ENCODE data around the gene PLAC8. TPM values are rescaled to one million over a fixed set of nuclear protein-coding genes. Genes with fewer than 3 reads are reported as not detected.
"Not testable (repeated sequence)": the region's sequence is repeated elsewhere in the genome, so short reads cannot be mapped to it uniquely, and the experiment has no call there.

Gene PLAC8
- total and polyA plus RNA-seq, 2 of the 8 experiments (the other 6 are each of a cell fraction or from before 2014, with no cell fraction given) = 0.98 to 1.1 TPM

- H2BK5ac ChIP-seq (ENCODE audit: low read depth, low read length); H3K79me1 ChIP-seq (ENCODE audit: low read depth, low read length); H3K9ac ChIP-seq (replicated peaks in 1 of 4; ENCODE audit: extremely low read depth in 1 of 4, low read depth in 3 of 4, low read length in 3 of 4); H3K36me3 ChIP-seq (ENCODE audit: control insufficient read depth in 2 of 4, insufficient read depth in 4 of 4, low read length in 3 of 4); H2BK120ac ChIP-seq (replicated peaks; ENCODE audit: low read depth, low read length); H4K20me1 ChIP-seq (replicated peaks in 1 of 2; ENCODE audit: control insufficient read depth in 1 of 2, insufficient read depth in 2 of 2, low read length in 2 of 2); H2BK15ac ChIP-seq (ENCODE audit: low read length); H3K4me2 ChIP-seq (ENCODE audit: insufficient read depth in 1 of 2, low read depth in 2 of 2, low read length in 2 of 2); H2AK5ac ChIP-seq (ENCODE audit: low read depth, low read length); H4K91ac ChIP-seq (replicated peaks; ENCODE audit: insufficient read length, low read length); H3K9me3 ChIP-seq (ENCODE audit: insufficient read depth in 2 of 2, low read depth in 1 of 2, low read length in 1 of 2); H3K23ac ChIP-seq (ENCODE audit: insufficient read length); H3K27ac ChIP-seq (ENCODE audit: low read depth, low read length); H4K5ac ChIP-seq (ENCODE audit: insufficient read length, low read depth, low read length); H4K8ac ChIP-seq (ENCODE audit: extremely low read depth, insufficient read depth, low read length); H2BK20ac ChIP-seq (ENCODE audit: low read length); H3K18ac ChIP-seq (ENCODE audit: extremely low read depth, low read length); FAIRE-seq; H3K23me2 ChIP-seq (ENCODE audit: low read depth, low read length); H3K4me3 ChIP-seq (ENCODE audit: extremely low read depth in 1 of 4, insufficient read depth in 2 of 4, low read depth in 3 of 4, low read length in 4 of 4); H3K79me2 ChIP-seq (ENCODE audit: control insufficient read depth in 1 of 2, insufficient read depth in 2 of 2, low read length in 2 of 2); H3K27me3 ChIP-seq (replicated peaks in 1 of 4; ENCODE audit: control insufficient read depth in 3 of 4, extremely low read depth in 1 of 4, insufficient read depth in 3 of 4, low read length in 3 of 4); H3K14ac ChIP-seq (ENCODE audit: insufficient read length); DNase-seq (ENCODE audit: low read depth in 1 of 2, low spot score in 2 of 2); H3K4ac ChIP-seq (replicated peaks; ENCODE audit: insufficient read length, low read depth, low read length); H3K56ac ChIP-seq (replicated peaks; ENCODE audit: insufficient read length, low read depth, low read length); H3K4me1 ChIP-seq (replicated peaks in 1 of 4; ENCODE audit: control insufficient read depth in 3 of 4, insufficient read depth in 4 of 4, low read length in 3 of 4); H2BK12ac ChIP-seq (ENCODE audit: low read depth, low read length); POLR2A ChIA-PET (ENCODE audit: partially characterized antibody): not testable (repeated sequence)
- CTCF ChIA-PET (ENCODE audit: partially characterized antibody) = interaction anchor here (0.7 to 1.8 kb wide), 7 partner anchors 8 to 105 kb away, joined by 3 to 6 read pairs (median 4); no protein-coding TSS in a partner anchor
- TF ChIP-seq CTCF (IDR thresholded peaks at IDR 0.05; ENCODE audit: control extremely low read depth in 1 of 3, insufficient read depth in 1 of 3, low read depth in 1 of 3, low read length in 3 of 3) = peak in 2 of 3 experiments; percentile 7 to 15; a peak in 2 of 4 replicates
- peak overlapping the region; percentile 65; the same call in 1 of the 2 replicates for H2AFZ ChIP-seq (ENCODE audit: low read length)
- 80% methylated on average over 5 of the region's 5 CpGs; no CpG with 5 or more reads in 1 of the 2 experiments for WGBS, 2 experiments (ENCODE audit: extremely low coverage in 1 of 2, insufficient coverage in 1 of 2, insufficient read length in 1 of 2, insufficient replicate concordance in 2 of 2, low coverage in 1 of 2, low lambda C conversion rate in 2 of 2, missing lambda C conversion rate in 1 of 2)
Observed at GRCh38 chr4:83145776-83146175, 31.2 kb upstream of the PLAC8 start.
